IPS-NIHi11 (cell line): ENCODE measurements around the gene CAV1.

Experiments
- DNase-seq: peaks from one replicate; pipeline ENCODE4 v3.0.0; 2012; ENCODE audit warnings: mixed read lengths, low spot score

The CAV1 gene

GRCh38 chr7:116560021-116560970 is 35.5 kb downstream of the CAV1 start:
- DNase-seq: peak; percentile 17

DNA sequence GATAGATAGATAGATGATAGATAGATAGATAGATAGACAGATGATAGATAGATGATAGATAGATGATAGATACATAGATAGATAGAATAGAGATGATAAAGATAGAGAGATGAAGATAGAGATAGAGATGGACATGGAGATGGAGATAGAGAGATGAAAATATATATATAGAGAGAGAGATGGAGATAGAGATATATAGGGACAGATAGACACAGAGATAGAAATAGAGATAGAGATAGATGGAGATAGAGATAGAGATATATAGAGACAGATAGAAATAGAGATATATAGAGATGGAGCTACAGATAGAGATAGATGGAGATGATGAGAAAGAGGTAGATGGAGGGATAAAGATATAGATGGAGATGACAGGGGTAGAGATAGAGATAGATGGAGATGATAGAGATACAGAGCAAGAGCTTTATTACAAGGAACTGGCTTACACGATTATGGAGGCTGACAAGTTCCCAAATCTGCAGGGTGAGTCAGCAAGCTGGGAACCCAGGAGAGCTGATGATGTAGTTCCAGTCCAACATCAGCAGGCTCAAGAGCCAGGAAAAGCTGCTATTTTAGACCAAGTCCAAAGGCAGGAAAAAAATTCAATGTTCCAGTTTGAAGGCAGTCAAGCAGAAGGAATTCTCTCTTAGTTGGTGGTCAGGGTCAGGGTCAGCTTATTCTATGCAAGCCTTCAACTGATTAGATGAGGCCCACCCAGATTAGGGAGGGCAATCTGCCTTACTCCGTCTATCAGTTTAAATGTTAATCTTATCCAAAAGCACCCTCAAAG is 37.1 kb downstream of the CAV1 start:
- DNase-seq: no peak

GRCh38 chr7:116562529-116563121 is 37.8 kb downstream of the CAV1 start:
- DNase-seq: no peak

DNA sequence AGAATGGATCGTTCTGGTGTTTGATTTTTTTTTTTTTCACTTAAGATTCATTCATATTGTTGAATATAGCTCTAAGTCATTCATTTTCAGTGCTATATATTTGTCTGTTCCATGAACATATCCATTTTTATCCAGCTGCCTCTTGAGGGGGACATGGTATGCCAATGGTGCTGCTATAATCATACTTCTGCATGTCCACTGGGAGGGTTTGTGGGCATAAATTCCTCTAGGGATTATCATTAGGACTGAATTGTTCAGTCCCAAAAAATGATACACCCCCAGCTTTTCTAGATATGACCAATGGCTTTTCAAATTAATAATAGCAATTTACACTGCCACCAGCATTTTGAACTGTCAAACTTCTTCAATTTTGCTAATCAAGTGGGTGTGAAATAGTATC is 41.1 kb downstream of the CAV1 start:
- DNase-seq: no peak

DNA sequence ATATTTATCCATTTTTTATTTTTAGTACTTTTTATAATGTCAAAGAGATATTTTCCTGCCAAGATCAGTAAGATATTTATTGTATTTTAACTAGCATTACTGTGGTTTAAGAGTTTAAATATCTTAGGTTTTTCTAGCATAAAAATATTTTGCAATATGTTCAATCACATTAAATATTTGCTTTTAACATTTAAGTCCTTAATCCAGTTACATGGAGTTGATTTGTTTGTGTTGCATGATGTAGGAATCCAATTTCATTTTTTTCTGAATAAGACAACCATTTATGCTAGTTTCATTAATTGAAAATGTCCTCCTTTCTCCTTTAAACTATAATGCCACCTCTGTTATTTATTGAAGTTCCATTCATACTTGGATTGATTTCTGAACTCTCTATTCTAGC is 41.8 kb downstream of the CAV1 start:
- DNase-seq: no peak

DNA sequence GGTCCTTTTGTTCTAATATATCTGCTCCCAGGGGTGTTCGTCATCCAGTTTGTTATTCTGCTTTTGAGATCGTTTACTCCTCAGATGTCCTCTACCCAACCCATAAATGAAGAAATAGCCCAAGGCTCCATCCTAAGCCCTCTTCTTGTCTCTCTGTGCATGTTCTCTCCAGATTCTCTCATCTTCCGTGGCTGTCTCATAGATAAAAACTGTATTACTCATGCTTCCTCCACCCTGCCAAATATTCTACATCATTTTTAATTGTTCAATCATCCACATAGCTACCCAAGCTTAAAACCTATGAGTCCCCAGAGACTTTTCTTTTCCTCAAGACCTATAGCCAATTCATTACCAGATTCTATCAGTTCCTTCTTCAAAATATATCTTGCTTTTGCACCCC is 44.9 kb downstream of the CAV1 start:
- DNase-seq: no peak

- no peak for DNase-seq
Observed at GRCh38 chr7:116570306-116570705, 45.5 kb downstream of the CAV1 start.

DNA sequence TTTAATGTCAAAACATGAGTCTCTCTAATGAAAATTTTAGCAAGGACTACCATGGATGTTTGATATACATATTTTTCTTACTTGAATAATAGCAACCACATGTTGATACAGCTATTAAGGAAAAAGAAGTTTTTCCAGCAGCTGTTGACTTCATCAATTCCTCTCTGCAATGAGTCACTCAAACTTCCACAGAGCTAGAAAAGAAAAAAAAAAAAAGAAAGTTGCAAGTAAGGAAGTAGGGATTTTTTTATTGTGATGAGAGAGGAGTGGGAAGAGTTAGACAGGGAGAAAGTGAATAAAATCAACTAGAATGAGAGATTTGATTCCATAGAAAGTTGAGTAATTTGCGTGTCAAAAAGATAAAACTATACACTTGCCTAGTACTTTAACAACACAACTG is 46.2 kb downstream of the CAV1 start:
- DNase-seq: no peak

DNA sequence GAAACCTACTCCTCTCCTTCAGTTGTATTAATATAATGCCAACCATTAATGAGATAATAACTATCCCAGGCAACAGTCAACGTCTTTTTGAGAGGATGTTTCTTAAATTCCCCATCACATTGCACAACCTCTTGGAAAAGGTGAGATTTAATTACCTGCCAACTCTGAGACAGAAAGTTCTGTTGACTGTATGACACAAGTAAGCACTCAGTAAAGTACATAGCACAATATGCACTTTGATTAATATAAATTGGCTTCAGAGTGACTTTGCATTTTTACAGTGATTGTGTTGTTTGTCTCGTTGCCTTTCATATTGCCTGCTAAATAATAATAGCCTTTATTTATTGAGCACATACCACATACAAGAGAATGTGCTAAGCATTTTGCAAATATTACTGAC is 46.7 kb downstream of the CAV1 start:
- no peak for DNase-seq

- DNase-seq: no peak
Observed at GRCh38 chr7:116572036-116572435, 47.2 kb downstream of the CAV1 start.

GRCh38 chr7:116573541-116573940 is 48.7 kb downstream of the CAV1 start:
- DNase-seq: no peak

DNA sequence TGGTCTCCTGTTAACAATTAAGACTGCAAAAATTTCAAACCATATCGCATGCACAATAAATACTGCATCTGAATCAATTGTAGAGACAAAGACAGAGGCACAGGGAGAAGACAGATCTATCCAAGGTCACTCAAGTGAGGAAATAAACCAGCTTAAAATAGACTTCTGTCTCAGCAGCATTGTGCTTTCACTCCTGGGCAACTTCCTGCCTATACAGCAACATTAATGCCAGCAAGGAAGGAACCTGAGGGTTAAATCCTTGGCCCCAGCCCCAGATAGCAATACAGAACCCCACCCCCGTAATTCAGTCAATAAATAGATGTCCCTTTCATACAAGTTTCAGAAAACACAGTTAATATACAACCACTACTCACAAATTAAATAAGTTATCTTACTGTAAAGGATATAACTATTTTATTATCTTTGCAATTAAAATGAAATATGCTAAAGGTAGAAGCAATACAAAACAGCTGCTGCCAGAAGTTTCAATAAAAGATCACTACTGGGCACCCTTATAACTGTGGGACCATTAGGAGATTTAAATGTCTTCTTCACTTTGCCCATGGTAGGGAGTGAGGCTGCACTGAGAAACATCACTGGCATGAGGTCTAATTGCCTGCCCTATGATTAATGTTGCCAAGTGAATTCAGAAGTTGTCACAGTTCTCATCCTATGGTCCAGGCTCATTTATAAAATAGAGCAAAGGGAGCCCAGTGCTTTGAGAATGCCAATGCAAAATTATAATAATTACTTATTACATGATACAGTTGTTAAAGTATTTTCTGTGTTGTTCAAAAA is 49.4 kb downstream of the CAV1 start:
- no peak for DNase-seq

DNA sequence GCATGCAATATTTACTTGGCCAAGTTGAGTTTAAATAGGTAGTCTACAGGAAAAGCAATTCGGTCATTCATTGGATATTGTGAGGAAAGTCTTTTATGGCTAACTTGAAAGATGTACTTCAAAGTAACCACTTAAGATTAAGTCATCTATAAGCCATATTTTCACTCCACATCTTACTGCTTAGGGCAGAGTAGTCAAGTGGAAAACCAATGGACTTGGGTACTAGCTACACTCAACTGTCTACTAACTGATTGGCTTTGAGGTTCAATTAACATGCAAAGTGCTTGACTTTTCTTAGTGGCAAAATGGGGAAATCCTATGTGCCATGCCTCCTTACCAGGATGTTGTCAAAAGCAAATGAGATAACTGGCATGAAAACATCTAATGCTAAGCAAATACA is 51.0 kb downstream of the CAV1 start:
- no peak for DNase-seq

DNA sequence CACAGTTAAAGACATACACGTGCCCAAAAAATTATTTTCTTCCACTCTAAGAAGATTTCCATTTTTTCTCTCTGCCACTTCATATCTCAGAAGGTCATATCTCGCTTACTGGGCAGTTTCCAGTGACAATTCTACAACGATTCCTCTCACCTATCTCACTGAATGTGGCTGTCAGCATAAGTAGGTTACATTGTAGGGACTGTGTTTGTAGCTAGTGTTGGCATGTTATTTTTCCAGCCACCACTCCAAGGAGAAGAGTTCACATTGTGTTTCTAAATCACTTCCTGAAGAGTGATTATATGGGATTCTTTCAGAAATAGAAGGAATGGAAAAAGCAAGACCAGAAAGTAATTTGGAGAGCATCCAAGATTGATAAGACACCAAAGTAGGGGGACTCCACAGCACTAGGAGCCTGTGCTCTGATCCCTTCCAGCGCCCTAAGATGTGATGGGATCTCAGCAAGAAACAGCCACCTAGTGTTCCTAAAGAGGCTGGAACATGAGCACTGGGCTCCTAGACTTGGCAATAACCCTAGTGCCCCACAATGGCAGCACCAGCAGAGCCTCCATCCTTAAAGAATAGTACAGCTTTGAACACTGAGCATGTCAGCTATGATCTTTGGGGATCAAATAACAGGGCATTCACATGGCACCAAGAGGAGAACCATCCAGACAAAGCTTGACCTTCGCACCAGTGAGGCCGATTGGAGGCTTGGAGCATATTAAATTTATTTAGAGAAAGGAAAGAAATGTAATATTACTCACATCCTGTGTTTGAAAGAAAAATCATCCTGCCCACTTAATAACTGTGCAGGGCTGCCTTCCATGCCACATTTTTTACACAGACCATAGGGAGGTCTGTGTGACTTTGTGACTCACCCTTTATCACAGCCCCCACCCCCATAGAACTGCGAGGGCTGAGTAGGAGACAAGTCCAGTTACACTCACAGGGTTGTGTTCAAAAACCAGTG is 51.8 kb downstream of the CAV1 start:
- DNase-seq: no peak

- DNase-seq: no peak
Observed at GRCh38 chr7:116577320-116577871, 52.6 kb downstream of the CAV1 start.

DNA sequence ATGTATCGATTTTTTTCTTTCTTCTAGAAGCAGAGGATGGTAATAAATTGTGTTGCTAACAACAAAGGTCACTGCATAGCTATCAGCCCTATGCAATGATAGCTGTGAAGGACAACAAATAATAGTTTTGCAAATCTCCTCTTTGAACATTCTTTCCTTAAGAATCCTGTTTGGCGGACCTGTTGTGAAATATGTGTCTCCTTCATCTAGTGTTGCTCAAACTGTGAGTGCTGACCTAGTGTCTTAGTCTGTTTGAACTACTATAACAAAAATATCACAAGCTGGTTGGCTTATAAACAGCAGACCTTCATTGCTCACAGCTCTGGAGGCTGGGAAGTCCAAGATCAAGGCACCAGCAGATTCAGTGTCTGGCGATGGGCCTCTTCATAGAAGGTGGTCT is 53.7 kb downstream of the CAV1 start:
- no peak for DNase-seq

- DNase-seq: no peak
Observed at GRCh38 chr7:116579322-116579721, 54.5 kb downstream of the CAV1 start.

DNA sequence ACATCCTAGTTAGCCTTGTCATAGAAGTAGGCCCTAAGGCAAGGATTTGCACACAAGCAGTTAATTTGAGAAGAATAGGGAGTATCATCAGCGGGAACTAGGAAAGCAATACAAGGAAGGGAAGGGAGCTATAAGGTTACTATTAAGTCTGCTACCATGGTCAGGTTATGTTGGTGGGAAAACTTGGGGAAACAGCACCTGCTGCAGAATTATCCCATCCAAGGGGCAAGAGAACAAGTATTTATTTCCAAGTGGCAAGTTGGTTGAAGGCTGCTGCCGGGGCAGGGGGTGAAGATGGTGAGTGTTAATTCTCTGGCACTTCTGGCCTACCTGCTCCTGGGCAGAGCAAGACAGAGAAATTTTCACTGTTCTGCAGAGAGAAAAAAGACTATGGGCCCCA is 55.0 kb downstream of the CAV1 start:
- no peak for DNase-seq

DNA sequence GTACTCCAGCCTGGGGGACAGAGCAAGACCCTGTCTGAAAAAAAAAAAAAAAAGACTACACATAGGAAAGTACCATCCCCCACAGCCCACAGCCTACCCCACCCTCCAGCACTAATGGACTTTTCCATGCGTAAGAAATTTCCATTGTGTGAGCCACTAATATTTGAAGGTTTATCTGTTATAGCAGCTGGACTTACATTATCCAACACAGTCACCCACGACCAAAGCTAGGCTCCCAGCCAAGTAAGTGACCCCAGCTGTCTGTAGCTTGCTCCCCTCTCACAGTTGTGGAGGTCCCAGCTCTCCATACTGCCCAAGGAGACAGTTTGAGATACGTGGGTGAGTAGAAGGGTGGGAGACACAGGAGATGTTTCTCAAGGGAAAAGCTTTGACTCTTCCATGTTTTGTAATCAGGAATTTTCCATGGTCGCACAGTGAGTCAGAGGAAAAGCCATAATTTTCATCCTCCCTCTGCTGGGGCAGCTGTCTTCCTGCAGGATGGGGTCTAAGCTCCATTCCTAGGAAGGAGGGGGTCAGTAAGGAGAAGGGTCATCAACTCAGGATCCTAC is 57.4 kb downstream of the CAV1 start:
- DNase-seq: no peak

GRCh38 chr7:116582806-116583444 is 58.1 kb downstream of the CAV1 start:
- DNase-seq: no peak
